HG03521 (cell line): ENCODE data around the gene PREPL.
"Not testable (repeated sequence)": the region's sequence is repeated elsewhere in the genome, so short reads cannot be mapped to it uniquely, and the experiment has no call there.

Experiments
- ATAC-seq: cut with Tn5 transposase; IDR thresholded peaks from one replicate; pipeline ENCODE4 v1.9.1; 2021; ENCODE audit warnings: mild to moderate bottlenecking, moderate library complexity; ENCODE audit not compliant: unreplicated experiment

Gene PREPL

DNA sequence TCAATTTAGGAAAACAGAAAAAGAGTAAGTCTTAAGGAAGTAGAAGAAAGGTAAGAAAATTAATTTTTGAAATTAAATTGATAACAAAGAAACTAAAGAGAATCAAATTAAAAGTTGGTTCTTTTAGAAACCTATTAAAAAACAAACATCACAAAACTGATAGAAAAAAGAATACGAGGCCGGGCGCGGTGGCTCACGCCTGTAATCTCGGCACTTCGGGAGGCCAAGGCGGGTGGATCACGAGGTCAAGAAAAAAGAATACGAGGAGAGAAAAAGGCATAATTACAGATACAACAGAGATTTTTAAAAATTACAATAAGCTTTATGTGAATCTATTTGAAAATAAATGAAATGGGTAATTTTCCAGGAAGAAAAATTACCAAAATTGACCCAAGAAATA is 11.8 kb downstream of the PREPL start:
- ATAC-seq = no peak

DNA sequence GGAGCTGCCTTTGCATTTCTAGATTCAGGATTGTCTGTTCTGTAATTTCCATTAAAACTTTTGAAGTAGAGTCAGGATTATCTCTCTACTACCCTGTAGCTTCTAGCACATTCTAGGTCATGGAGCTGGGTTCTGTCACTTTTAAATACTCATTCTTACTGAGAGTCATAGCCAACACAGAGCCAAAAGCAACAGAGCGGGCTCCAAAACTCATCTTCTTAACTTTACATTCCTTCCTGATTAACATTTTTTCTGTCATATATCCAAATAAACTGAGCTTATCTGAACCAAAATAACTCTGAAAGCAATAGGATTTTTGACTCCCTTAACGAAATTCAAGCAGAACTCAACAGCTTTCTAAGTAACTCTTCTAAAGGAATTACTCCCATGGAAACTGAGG is 12.9 kb downstream of the PREPL start:
- no peak for ATAC-seq

DNA sequence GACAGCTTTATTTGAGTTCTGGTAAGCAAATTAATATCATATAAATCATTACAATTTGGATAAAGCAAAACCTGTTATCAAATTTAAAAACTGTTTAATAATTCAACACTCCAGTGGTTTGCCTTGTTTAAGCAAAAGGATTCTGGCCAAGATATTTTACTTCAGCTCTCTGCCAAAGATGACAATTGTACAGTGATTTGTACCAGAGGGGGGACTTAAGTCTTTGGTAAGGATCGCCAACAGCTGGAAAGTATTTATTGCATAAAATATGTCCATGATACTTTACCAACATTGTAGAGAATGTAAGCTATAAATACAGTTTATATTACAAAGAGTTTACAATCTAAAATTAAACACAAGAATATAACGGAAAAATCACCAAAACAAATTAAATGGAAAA is 13.8 kb downstream of the PREPL start:
- no peak for ATAC-seq

DNA sequence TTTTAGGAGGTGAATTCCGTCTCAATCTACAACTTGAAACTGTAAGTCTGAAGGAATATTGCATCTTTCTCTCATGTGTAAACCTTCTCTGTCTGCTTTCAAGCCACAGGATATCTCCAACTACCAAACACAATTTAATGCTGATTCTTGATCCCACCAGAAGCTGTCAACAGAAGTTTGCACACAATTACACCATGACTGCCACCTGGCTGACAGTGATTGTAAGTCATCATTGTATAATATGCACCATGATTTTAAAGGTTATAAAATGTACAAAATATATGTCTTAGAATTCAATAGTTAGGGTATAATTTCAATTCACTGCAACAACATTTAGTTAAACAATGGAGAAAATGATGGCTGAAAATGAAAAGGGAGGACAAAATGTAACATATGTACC is 18.4 kb downstream of the PREPL start:
- no peak for ATAC-seq

DNA sequence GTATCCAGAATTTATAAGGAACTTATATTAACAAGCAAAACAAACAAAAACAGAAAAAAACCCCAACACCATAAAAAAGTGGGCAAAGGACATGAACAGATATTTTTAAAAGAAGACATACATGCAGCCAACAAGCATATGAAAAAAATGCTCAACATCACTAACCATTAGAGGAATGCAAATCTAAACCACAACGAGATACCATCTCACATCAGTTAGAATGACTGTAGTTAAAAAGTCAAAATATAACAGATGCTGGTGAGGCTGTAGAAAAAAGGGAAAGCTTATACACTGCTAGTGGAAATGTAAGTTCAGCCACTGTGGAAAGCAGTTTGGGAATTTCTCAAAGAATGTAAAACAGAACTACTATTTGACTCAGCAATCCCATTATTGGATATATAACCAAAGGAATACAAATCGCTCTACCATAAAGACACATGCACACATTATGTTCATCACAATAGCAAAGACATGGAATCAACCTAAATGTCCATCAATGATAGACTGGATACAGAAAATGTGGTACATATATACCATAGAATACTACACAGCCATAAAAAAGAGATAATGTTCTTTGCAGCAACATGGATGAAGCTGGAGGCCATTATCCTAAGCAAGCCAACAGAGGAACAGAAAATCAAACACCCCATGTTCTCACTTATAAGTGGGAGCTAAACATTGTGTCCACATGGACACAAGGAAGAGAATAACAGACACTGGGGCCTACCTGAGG is 25.3 kb downstream of the PREPL start:
- ATAC-seq = no peak

DNA sequence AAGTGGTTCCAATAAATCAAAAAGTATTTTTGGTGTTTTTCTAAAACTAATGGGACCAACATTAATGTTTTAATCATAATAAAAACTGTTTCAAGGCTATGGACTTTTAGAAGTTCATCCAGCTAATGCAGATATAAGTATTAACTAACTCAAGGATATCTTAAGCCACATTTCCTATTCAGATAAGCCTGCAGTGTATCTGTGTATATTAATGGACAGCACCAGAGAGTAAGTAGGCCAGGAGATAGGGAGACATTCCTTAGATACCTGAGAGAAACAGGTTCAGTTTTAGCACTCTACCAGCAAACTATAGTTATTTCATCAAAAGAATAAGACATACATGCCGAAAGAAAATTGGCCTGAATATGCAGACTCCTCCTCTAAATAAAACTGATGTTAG is 27.3 kb downstream of the PREPL start:
- ATAC-seq = no peak

DNA sequence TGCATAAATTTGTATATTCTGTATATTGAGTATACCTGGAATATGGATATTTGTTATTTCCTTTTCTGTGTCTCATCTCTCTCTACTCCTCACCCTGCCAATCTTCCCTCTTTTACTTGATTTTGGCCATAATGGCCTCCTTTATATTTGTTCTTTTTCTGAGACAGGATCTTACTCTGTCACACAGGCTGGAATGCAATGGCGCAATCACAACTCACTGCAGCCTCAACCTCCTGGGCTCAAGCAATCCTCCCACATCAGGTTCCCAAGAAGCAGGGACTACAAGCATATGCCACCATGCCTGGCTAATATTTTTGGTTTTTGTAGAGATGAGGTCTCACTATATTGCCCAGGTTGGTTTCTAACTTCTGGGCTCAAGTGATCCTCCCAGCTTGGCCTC is 30.5 kb downstream of the PREPL start:
- ATAC-seq = no peak

DNA sequence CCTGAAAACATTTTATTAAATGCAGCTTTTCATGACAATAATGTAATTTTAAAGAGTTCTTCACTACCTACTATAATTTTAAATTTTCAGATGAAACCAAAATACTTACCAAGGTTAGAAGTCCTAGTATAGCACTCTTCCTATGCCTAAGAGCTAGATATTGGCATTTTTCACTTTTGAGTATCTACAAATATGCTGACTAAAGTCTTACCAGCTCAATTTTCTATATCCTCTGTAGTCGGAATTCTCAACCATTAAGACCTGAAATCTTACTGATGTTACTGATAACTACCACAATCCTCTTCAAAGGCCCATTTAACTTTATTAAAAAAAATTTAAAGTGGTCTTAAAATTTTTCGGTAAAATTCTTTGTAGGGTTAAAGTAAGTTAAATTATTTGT is 32.0 kb downstream of the PREPL start:
- ATAC-seq = no peak

DNA sequence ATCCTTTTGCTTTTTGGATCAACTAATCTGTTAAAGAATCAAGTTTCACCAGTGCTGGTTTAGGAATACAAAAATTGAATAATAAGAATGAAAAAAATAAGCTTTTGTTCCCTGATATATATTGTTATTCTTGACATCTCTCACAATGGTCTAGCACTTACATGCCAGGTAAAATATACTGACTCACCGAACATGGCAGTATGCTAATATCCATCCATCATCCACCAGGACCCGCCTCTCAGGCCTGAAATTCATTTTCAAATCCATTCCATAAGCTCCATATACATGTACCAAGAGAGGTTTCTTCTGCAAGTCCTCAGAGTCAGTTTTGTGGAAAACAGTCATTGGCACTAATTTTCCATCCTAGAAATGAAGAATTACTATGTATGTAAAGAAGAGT is 32.5 kb downstream of the PREPL start:
- ATAC-seq = no peak

DNA sequence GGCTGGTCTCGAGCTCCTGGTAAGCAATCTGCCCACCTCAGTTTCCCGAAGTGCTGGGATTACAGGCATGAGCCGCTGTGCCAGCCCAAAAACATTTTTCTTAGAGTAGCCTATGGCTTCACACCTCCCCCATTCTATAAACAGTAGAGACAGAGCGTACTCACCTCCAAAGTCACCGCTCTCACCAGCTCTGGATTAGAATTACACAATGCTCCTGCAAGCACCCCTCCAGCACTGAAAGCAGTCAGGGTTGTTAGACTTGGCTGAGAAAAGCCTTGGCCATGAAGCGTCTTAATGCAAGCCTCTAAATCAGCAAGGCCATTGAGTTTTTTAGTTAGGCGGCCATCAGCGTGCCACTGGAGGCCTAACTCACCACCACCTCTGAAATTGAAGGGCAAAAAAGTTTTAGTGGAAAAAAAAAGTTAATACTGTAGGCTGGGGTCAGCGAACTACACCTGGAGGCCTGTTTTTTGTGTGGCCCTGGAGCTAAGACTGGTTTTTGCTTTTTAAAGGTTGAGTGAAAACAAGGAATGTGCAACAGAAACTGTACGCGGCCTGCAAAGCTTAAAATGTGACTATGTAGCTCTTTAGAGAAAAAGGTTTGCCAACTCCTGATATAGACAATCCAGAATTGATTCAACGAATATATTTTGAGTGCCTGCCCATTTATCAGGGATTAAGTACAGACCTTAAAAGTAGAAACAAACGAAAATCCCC is 34.6 kb downstream of the PREPL start:
- no peak for ATAC-seq

DNA sequence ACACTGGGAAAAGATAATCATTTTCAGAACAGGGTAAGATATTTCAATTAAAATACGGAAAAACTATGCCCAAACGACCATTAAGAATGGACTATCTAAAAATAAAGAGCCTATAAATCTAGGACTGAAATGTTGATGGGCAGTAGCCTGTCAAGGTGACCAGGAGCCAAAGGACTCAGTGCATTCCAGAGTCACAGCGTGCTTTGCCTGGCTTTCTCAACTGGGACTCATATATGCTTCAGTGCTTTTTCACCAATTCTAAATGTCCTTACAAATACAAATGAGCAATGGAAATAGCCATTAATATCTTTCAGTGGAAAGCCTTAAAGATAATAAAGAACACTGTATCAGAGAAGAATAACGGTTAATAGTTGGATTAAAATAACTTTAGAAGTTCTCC is 35.4 kb downstream of the PREPL start:
- no peak for ATAC-seq

DNA sequence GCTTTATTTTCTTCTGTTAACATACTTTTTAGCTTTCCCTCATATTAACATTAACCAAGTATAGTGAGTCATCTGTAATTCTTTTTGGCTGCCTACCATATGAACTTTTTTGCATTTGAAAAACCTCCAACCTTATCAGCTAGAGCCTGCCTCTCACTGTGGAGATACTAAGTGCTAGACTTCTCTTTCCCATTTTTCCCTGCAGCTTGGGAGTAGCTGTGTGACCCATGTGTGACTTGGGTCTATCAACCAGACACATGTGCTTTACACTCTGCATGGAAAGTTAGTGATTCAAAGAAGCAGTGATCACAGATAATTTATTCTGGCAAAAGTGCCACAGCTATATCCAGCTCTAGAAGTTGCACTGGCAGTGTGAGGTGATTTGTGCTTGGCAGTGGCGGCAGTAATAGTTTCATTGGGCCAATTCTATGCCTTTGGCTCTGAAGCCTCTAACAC is 36.3 kb downstream of the PREPL start:
- ATAC-seq = no peak

DNA sequence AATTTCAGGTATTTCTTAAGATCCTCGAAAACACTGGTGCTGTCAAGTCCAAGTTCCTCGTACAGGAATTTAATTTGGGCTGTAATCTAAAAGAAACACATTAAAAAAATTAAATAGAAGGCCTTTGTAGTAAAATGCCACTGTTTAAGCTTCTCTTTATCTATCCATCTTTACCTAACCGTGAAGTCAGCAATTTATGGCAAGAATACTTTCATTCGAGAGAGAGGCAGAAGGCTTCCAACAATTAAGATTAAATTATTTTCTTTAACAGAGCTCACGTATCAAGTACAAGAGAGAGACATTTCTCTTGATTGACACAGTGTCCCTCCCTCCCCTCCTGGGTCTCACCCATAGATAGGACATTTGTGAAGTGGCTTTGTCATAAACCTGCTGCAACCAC is 39.9 kb downstream of the PREPL start:
- ATAC-seq = no peak

DNA sequence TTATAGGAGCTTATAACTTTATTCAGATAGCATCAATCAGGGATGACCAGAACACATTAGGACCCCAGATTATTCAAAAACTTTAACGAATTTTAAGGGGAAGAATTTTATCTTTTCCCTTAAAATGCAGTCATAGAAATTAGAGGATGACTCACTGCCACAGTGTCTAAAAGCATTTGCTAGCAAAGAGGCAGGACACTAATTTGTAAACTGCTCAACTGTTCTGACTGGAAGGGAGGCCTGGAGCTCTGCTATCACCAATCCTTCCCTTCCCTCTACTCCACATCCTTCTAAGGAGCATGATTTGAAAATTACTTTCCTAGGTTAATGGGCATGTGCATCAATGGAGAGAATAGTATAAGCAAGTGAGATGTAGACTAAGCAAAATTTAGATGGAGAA is 40.5 kb downstream of the PREPL start:
- no peak for ATAC-seq

DNA sequence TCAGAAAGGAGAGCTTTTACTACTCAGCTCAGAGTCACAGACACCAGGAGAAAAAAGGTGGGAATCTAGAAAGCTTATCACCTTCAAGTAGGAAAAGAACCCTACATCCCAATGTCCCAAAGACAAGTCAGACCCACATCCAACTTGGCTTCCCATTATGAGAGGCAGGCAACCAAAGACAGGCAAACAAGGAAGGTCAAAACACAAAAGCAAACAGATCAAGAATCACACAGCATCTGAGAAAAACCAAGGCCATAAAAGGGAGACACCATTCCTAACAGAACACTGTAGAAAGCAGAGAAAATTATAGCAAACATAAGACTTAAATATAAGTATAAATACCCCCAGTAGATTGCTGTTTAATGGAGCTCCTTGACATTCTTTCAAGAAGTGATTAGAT is 45.3 kb downstream of the PREPL start:
- no peak for ATAC-seq

DNA sequence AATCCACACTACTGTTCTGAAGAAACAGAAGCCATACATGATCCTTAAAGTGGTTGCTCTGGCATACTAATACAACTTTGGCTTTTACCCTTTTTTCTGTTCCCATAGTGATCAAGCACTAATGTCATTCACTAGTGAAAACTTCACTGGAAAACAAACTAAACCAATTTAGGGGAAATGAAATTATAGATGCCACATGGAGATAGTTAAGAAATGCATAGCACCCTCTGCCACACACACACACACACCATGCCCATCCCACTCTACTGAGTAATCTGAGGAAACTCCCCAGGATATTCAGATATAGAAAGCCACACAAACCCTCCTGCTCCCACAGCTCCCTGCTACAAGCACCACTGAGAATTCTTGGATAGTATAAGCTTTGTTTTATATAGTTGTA is 46.9 kb downstream of the PREPL start:
- no peak for ATAC-seq

DNA sequence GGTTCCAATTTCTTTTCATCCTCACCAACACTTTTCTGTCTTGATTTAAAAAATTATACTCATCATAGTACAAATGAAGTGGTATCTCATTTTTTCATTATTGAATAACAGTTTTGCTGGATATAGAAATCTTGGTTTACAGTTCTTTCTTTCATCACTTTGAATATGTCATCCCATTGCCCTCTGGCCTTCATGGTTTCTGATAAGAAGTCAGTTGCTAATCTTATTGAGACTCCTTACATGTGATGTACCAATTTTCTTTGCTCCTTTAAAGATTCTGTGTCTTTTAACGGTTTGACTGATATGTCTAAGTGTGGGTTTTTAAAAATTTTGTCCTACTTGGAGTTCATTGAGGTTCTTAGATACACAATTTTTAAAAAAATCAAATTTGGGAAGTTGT is 51.0 kb downstream of the PREPL start:
- ATAC-seq = no peak

DNA sequence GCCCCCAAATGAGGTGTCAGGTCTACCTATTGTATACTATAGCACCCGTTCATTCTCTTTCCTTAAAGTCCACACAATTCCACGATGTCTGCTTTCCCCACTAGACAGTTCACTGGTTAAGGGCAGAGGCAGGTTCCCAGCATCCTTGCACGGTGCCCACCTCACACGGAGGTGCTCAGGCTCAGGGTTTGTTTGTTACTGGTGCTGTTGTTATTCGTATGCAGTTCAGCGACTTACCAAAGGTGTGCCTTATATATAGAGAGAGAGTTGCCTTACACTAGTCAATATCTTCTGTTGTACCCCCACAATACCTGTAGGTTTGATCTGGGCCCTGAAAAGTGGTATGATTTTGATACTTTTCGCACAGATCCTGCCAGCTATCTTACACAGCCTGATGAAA is 55.4 kb downstream of the PREPL start:
- ATAC-seq = no peak

DNA sequence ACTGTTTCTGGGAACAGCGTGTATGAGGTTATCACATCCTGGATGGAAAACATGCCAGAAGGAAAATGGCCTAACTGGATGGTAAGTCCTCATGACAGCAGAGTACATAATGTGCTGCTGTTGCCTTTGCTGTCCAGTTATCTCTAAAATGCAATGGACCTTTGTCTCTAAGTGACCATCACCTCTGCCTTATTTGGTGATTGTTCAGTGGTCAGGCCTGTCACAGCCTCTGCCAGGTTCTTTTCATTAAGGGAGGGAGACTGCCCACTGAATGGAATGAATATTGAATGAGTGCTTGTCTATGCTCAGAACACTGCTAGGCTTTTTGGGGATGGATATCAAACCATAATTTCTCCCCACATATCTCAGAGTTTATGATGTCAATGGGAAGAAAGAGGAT is 57.0 kb downstream of the PREPL start:
- no peak for ATAC-seq

DNA sequence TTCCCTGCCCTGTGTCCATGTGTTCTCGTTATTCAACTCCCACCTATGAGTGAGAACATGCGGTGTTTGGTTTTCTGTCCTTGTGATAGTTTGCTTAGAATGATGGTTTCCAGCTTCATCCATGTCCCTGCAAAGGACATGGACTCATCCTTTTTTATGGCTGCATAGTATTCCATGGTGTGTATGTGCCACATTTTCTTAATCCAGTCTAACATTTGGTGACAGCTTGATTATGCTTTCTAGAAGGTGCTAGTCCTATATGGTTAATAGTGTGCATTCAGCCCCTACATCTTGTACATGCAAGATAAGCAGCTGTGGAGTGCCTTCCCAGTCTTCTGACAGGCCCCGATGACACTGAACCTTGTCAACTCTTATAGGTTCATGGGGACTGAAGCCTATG is 57.5 kb downstream of the PREPL start:
- ATAC-seq = not testable (repeated sequence)

DNA sequence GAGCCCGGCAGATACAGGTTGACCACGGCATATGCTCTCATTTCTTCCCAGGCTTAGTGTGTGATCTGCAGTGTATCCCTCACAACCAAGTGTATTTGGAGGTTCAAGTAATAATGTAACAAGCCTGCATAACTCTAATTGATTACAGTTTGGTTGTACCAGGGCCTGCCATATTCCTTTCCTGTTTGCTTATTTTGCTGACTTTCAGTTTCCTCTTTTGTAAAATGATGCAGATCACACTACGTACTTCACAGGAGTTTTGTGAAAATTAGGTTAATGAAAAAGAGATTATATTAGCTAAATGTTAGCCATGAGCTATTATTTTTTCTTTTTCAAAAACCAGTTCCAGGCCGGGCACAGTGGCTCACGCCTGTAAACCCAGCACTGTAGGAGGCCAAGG is 60.2 kb downstream of the PREPL start:
- ATAC-seq = no peak

DNA sequence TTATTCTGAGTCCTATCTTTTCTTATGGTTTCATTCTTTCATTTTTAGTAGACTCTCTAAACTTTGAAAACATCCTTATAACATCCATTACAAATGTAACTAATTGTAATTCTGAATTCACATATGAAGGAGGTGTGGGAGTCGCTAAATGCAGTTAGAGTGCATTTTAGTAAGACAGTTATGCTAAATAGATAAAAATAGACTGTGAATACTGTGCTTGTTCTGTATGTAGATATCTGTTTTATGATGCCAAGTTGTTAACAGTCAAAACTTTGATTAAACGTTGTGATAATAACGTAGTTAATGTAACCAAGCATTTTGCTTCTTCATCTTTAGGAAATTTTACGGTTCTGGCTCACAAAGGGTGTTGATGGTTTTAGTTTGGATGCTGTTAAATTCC is 61.7 kb downstream of the PREPL start:
- no peak for ATAC-seq

DNA sequence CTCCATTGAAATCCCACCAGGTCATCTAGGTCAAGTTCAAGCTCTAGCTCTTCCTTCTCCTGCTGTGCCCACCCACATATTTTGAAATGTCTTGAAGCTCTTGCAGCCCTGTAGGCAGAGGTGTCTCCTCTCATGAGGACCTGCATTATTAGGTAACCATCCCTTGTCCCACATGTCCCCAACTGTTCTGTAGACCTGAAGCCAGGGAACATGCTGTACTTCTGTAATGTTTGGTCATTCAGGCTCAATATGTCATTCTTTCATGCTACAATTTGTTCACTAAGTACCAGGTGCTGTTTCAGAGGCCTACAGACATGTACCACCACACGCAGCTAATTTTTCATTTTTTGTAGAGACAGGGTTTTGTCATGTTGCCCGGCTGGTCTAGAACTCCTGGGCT is 63.9 kb downstream of the PREPL start:
- ATAC-seq = no peak
